ENCODE results near the gene GREB1L. TPM values are rescaled to one million over a fixed set of nuclear protein-coding genes. Genes with fewer than 3 reads are reported as not detected.

The GREB1L gene
- total RNA-seq: 0.79 TPM
- polyA plus RNA-seq (ENCODE audit: insufficient read depth, low read depth, low replicate concordance): not detected
- long read RNA-seq, donor 1: 0 reads
- long read RNA-seq, donor 2: 0 reads
- long read RNA-seq, donor 3: 0 reads
- long read RNA-seq, donor 4: 0 reads
- long read RNA-seq, donor 5: 0 reads
- long read RNA-seq, donor 6: 0 reads
- long read RNA-seq, donor 7, partial matches to known transcripts: 0 of 1 reads
- long read RNA-seq, donor 7, other reads (novel, unspliced or antisense): 1 of 1 reads
- long read RNA-seq, donor 8: 0 reads
- long read RNA-seq, donor 9: 0 reads
- long read RNA-seq, donor 10: 0 reads

GRCh38 chr18:21242141-21242779 lies at the start of gene GREB1L:
Gene GREB1L (plus strand): TSS chr18:21242232. CDS start chr18:21383519, 141,287 bp downstream.
- peak in 4 of 5 donors; percentile 74 to 91 (median 86) for DNase-seq

GRCh38 chr18:21192308-21192624 lies 49.8 kb upstream of the GREB1L start:
- Histone ChIP-seq H3K9ac (ENCODE audit: low read length in 3 of 3) (no peak overlapping the region), H3K36me3 (ENCODE audit: control insufficient read depth in 2 of 3, insufficient read depth in 3 of 3, low read length in 3 of 3) (no peaks in the 10 kb centered on the region), H3K4me3 (ENCODE audit: low read length in 3 of 3) (no peak overlapping the region), H3K27ac (ENCODE audit: low read depth in 2 of 2, low read length in 2 of 2) (no peak overlapping the region), H3K27me3 (ENCODE audit: control insufficient read depth, insufficient read depth, low read length) (no peaks in the 10 kb centered on the region), H3K9me3 (ENCODE audit: control insufficient read depth in 2 of 3, insufficient read depth in 1 of 3, low read length in 3 of 3) (no peaks in the 10 kb centered on the region), H3K4me1 (ENCODE audit: control insufficient read depth in 2 of 3, insufficient read depth in 2 of 3, low read depth in 1 of 3, low read length in 3 of 3) (no peaks in the 10 kb centered on the region)
- DNase-seq (no peak), FAIRE-seq (no peak)
- intact Hi-C loops (cut with DNase I): loop anchor here (10.0 kb wide), 2 partner anchors 253 to 763 kb away; no protein-coding TSS in a partner anchor
- TF ChIP-seq CTCF (IDR thresholded peaks at IDR 0.05; ENCODE audit: borderline replicate concordance, extremely low read depth, insufficient read depth): no peak

More at GRCh38 chr18:21242141-21242779, at the start of gene GREB1L:
- Histone ChIP-seq H3K9me3 (ENCODE audit: control insufficient read depth in 2 of 3, insufficient read depth in 1 of 3, low read length in 3 of 3) (no peaks in the 10 kb centered on the region), H3K9ac (ENCODE audit: low read length in 3 of 3) (peak within 1 kb of the TSS in 1 of 3 donors; percentile 37), H3K27ac (ENCODE audit: low read depth in 2 of 2, low read length in 2 of 2) (no peak within 1 kb of the TSS), H3K27me3 (ENCODE audit: control insufficient read depth, insufficient read depth, low read length) (no peaks in the 10 kb centered on the region), H3K4me1 (ENCODE audit: control insufficient read depth in 2 of 3, insufficient read depth in 2 of 3, low read depth in 1 of 3, low read length in 3 of 3) (peaks cover 0 to 4% (median 0%) of the 10 kb centered on the region in 3 donors), H3K4me3 (ENCODE audit: low read length in 3 of 3) (peak within 1 kb of the TSS in 2 of 3 donors; percentile 49 to 56), H3K36me3 (ENCODE audit: control insufficient read depth in 2 of 3, insufficient read depth in 3 of 3, low read length in 3 of 3) (no peaks in the 10 kb centered on the region)
- no peak for FAIRE-seq
- intact Hi-C loops (cut with DNase I): no loop called here
- no peak for TF ChIP-seq CTCF (IDR thresholded peaks at IDR 0.05; ENCODE audit: borderline replicate concordance, extremely low read depth, insufficient read depth)

- FAIRE-seq (peak; percentile 93), DNase-seq (peak in 2 of 5 donors; percentile 52 to 74)
- intact Hi-C loops (cut with DNase I): loop anchor here (10.0 kb wide), 2 partner anchors 250 to 760 kb away; no protein-coding TSS in a partner anchor
- no peaks in the 10 kb centered on the region for H3K36me3 ChIP-seq (ENCODE audit: control insufficient read depth in 2 of 3, insufficient read depth in 3 of 3, low read length in 3 of 3)
- H3K27ac ChIP-seq (ENCODE audit: low read depth in 2 of 2, low read length in 2 of 2): no peak overlapping the region
- H3K9ac ChIP-seq (ENCODE audit: low read length in 3 of 3): no peak overlapping the region
- no peaks in the 10 kb centered on the region for H3K9me3 ChIP-seq (ENCODE audit: control insufficient read depth in 2 of 3, insufficient read depth in 1 of 3, low read length in 3 of 3)
- H3K4me1 ChIP-seq (ENCODE audit: control insufficient read depth in 2 of 3, insufficient read depth in 2 of 3, low read depth in 1 of 3, low read length in 3 of 3): no peaks in the 10 kb centered on the region
- H3K27me3 ChIP-seq (ENCODE audit: control insufficient read depth, insufficient read depth, low read length): no peaks in the 10 kb centered on the region
- peak; percentile 63 for TF ChIP-seq CTCF (IDR thresholded peaks at IDR 0.05; ENCODE audit: borderline replicate concordance, extremely low read depth, insufficient read depth)
- H3K4me3 ChIP-seq (ENCODE audit: low read length in 3 of 3): no peak overlapping the region
Measured at GRCh38 chr18:21194871-21195771, 46.9 kb upstream of the GREB1L start.
